NCI-H1105 (cell line): ENCODE data around the gene MYOD1.

Experiments
- DNase-seq: peaks from one replicate; lab custom pipeline; 2025; lab: John Stamatoyannopoulos, UW

The MYOD1 gene

DNA sequence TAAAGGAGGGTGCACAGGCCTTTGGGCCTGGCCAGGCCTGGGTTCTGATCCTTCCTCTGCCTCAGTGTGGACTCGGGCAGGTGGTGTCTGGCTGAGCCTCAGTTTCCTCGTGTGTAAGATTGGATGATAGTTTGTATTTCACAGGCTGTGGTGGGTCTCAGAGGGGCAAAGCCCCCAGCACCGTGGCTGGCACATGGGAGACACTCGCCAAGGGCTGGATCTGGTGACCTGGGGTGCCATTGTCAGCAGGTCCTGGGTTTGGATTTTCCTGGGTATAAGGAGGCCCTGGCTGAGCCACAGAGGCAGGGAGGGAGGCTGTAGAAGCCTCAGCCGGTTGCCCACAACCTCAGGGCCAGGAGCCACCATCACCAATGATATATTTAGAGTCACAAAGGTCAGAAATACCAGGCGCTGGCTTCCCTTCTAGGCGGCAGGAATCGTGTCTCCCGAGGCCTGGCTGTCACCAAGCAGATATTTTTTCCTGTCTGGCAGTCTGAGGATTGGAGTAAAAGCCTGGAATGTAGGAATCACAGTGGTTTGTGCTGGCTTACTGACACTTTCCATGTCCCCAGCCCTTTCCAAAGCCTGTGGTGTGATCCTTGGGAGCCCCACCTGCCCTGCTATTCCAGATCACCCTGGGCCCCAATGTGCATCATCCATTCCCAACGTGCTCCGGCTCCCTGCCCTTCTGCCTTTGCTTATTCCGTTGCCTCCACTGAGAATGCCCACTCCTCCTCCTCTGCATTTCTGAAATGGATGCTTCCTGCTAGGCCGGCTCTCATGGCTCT is 30.8 kb downstream of the MYOD1 start:
- no peak for DNase-seq

- DNase-seq = no peak
These were observed 31.4 kb downstream of the MYOD1 start for GRCh38 chr11:17750801-17751165.

- DNase-seq = no peak
These were observed 32.2 kb downstream of the MYOD1 start for GRCh38 chr11:17751558-17751957.

GRCh38 chr11:17752144-17752543 is 32.8 kb downstream of the MYOD1 start:
- DNase-seq = no peak

- no peak for DNase-seq
These were observed 33.8 kb downstream of the MYOD1 start for GRCh38 chr11:17753153-17753552.

GRCh38 chr11:17753641-17754040 is 34.3 kb downstream of the MYOD1 start:
- DNase-seq = no peak

GRCh38 chr11:17755891-17756290 is 36.5 kb downstream of the MYOD1 start:
- no peak for DNase-seq

DNA sequence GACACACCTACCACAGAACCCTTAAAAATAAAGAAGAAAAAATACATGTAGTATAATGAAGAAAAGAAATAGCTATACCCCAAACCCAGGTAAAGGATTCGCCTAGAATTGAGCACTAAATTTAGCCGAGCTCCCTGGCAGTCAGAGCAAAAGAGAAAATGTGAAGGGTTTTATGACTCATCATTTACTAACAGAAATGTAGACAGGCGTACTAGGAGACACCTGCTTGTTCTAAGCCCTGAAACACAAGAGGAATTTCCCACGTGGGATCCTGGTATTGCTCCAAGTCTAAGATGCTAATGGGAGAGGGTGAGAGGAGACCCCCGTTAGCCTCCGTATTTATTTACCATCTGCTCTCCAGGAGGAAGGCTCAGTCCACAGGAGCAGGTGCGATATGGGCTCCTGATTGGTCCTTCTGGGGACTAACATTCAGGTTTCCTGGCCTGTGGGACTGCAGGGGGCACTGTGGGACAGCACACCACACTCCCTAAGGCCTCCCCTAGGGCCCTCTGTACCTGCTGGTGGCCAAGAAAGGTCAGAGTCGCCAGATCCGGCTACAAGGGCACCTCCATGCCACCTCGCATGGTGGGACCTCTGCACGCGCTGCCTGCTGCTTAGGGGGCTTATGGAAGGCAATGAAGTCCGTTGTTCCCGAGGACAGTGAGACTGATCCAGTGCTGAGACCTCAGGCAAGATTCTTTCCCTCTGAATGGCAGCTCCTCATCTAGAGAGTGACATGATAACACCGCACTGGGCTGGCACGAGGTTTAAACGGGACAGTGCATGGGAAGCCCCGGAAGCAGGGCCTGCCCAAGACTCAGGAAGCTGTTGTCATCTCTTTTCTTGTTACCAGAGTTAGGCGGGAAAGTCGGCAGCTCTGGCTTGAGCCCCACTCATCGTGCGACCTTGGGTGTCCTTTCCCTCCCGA is 41.0 kb downstream of the MYOD1 start:
- DNase-seq = peak; percentile 41

GRCh38 chr11:17762309-17762974 is 43.1 kb downstream of the MYOD1 start:
- DNase-seq = no peak

DNA sequence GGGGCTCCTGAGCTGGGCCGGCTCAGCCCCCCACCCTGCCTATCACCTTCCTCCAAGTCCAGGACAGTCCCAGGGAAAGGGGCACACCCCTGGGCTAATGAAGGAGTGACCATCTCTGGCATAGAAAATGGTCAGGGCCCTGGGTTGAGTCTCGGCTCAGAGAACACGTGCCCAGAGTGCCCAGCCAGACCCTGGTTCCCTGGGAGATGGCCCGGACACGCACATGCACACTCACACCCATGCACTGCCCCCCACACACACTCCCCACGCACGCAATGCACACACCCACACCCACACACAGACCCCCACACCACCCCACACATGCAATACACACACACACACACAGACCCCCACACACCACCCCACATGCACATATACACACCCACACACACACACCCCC is 43.9 kb downstream of the MYOD1 start:
- DNase-seq = no peak

GRCh38 chr11:17763703-17764102 is 44.3 kb downstream of the MYOD1 start:
- DNase-seq = no peak

- no peak for DNase-seq
These were observed 45.3 kb downstream of the MYOD1 start for GRCh38 chr11:17764446-17765218.

DNA sequence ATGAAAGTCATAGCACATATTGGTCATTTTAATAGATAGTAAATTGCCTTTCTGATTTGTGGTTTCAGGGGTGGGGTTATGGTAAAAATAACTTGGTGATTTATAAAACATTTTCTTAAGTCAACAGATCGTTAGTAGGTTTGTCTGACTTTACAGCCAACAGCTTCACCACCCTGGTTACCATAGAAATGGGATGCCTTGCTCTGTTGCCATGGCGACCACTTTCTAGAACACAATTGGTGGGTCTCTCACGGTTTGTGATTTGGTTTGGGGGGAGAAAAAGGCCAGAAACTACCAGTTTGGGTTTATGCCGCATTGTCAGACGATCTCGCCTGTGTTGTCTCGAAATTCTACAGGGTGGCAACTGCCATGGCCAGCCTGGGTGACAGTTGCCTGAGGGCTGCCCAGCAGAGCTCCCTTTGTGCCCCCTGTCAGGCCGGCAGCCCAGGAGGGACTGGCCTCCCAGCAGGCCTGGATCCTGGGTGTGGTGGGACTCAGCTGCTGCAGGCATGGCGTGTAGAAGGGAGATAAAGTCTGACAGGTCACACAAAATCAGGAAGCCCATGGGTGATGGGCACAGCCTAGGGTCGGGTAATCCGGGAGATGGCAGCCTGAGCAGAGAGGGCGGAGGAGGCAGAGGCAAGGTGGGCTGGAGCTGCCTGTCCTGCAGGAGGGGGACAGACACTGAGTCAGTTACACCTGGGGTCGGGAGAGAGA is 46.1 kb downstream of the MYOD1 start:
- DNase-seq = no peak

GRCh38 chr11:17766073-17766359 is 46.6 kb downstream of the MYOD1 start:
- DNase-seq = no peak

- DNase-seq = no peak
These were observed 47.2 kb downstream of the MYOD1 start for GRCh38 chr11:17766590-17766989.

GRCh38 chr11:17767301-17767885 is 48.0 kb downstream of the MYOD1 start:
- DNase-seq = no peak

GRCh38 chr11:17767914-17768313 is 48.5 kb downstream of the MYOD1 start:
- no peak for DNase-seq

DNA sequence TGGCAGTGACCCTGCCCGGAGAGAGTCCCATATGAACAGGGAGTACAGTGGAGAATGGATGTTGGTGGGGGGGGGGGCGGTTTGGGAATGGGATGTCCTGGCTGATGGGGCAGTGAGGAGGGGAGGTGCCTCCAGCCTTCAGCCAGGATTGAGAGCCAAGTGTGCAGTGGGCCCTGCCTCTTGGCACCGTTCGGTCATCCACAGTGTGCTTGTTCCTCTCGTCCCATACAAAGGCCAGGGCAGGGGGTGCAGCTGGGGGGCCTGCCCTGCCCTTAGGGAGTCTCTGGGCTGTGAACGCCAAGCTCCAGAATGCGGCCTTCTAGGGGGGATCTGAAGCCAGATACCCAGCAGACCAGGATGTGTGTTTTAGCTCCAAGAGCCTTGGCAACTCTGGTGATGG is 49.2 kb downstream of the MYOD1 start:
- no peak for DNase-seq

- no peak for DNase-seq
These were observed 49.8 kb downstream of the MYOD1 start for GRCh38 chr11:17769218-17769617.

DNA sequence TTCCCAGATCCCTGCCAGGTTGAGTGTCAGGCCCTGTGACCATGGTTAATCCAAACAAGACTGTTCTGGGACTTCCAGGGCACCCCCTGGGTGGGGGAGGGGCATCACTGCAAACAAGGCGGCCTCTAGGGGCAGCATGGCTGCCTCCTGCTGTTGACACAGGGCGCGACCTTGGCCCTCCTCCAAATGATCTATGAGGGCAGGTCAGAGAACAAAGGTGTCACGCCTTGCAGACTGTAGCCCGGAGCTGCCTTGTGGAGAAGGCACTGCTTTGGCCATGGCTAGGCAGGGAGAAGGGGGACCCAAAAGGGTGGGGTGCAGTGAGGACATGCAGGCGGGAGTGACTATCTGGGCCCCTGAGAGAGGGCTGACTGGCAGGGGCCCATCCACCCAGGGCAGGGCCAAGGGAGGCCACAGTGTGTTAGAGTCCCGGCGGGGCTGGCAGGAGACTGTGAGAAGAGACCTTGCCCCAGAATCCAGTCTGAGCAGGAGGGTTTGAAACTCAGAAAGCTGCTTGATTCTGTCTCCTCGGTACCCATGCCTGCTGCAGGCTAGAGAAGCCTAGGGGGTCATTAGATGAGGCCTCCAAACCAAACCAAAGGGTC is 50.8 kb downstream of the MYOD1 start:
- peak; percentile 8 for DNase-seq

DNA sequence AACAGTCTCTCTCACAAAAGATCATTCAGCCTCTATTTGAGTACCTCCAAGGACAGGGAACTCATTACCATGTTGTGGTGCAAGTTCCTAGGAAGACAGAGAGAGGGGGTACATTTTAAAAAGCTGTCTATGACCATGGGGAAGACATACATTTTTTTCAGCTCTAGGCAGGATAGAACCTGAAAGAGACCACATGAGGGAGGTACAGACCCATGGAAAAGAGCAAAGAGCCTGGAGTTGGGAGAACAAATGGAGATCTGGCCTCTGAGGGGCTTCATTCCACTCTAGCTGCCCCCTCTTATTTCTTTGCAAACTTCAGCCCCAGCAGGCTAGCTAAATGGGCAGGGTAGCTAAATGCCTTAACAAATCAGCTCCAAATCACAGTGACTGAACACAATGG is 51.5 kb downstream of the MYOD1 start:
- no peak for DNase-seq
